ENCODE data around the gene VWF. TPM values are rescaled to one million over a fixed set of nuclear protein-coding genes. Genes with fewer than 3 reads are reported as not detected.

Gene VWF
- total RNA-seq, 2 donors from 2014 or later = 248 to 476 TPM

DNA sequence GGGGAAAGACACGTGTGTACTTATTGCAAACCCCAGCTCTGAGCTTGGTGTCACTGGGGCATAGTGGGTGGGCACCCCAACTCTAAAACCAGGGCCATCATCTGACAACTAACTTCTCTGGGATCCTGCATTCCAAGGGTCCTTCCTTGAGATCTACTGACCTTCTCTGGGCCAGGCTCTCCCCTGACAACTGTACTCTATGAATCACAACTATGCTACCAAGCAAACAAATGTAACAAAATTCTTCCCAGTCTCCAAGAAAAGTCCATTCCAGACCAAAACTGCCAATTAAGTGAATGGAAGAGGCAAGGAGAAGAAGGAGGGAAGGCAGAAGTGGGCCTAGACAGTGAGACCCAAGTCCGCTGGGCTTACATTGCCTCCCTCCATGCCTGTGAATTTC, 38.2 kb downstream of the VWF start:
- H3K27ac Mint-ChIP-seq = no peak overlapping the region
- H3K4me3 Mint-ChIP-seq = no peak overlapping the region
- no peaks in the 10 kb centered on the region for H3K9me3 ChIP-seq (ENCODE audit: control insufficient read depth, low read length)
- TF ChIP-seq, protein P1, sequence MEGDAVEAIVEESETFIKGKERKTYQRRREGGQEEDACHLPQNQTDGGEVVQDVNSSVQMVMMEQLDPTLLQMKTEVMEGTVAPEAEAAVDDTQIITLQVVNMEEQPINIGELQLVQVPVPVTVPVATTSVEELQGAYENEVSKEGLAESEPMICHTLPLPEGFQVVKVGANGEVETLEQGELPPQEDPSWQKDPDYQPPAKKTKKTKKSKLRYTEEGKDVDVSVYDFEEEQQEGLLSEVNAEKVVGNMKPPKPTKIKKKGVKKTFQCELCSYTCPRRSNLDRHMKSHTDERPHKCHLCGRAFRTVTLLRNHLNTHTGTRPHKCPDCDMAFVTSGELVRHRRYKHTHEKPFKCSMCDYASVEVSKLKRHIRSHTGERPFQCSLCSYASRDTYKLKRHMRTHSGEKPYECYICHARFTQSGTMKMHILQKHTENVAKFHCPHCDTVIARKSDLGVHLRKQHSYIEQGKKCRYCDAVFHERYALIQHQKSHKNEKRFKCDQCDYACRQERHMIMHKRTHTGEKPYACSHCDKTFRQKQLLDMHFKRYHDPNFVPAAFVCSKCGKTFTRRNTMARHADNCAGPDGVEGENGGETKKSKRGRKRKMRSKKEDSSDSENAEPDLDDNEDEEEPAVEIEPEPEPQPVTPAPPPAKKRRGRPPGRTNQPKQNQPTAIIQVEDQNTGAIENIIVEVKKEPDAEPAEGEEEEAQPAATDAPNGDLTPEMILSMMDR (conservative IDR thresholded peaks at IDR 0.05) = no peak
- H3K27me3 Mint-ChIP-seq (ENCODE audit: insufficient read depth) = no peaks in the 10 kb centered on the region
- DNase-seq = peak; percentile 44
- peaks cover 10% of the 10 kb centered on the region for H3K36me3 ChIP-seq (ENCODE audit: control insufficient read depth, insufficient read depth, low read length)
- no peaks in the 10 kb centered on the region for H3K9me3 Mint-ChIP-seq
- no peak overlapping the region for H3K27ac ChIP-seq (ENCODE audit: low read depth, low read length)
- H3K27me3 ChIP-seq (ENCODE audit: control insufficient read depth, insufficient read depth, low read length, poor library complexity, severe bottlenecking) = no peaks in the 10 kb centered on the region
- H3K4me3 ChIP-seq (ENCODE audit: low read length) = no peak overlapping the region
- 91 to 94% methylated on average over 2 of the region's 2 CpGs for WGBS, 2 experiments (ENCODE audit: insufficient coverage in 1 of 2, insufficient read length in 1 of 2)
- no peak overlapping the region for H3K9ac ChIP-seq (ENCODE audit: extremely low read depth, low read length, poor library complexity, severe bottlenecking)
- peaks cover 46% of the 10 kb centered on the region for H3K4me1 Mint-ChIP-seq
- peaks cover 23% of the 10 kb centered on the region for H3K4me1 ChIP-seq (ENCODE audit: control insufficient read depth, insufficient read depth, low read length)
- peaks cover 71% of the 10 kb centered on the region for H3K36me3 Mint-ChIP-seq (ENCODE audit: low read depth)

DNA sequence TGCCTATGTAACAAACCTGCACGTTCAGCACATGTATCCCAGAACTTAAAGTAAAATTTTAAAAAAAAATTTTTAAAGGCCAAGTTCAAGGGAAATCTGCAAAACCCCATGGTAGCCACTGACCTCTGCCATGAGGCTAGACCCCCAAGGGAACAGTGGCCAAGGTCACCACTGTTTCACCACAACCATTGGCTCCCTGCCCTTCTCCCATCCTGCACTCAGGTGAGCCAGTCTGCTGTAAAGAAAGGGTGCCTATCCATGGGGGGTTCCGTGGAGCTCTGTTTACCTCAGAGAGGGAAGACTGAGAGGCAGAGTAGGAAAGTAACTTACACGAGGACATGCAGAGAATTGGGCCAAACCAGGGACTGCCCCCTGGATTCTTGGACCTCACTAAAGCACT, 38.6 kb downstream of the VWF start:
- peaks cover 71% of the 10 kb centered on the region for H3K36me3 Mint-ChIP-seq (ENCODE audit: low read depth)
- WGBS, 2 experiments (ENCODE audit: insufficient coverage in 1 of 2, insufficient read length in 1 of 2) = 92 to 96% methylated on average over 3 of the region's 3 CpGs
- DNase-seq = no peak
- Histone ChIP-seq H3K4me3 (ENCODE audit: low read length) (no peak overlapping the region), H3K36me3 (ENCODE audit: control insufficient read depth, insufficient read depth, low read length) (peaks cover 10% of the 10 kb centered on the region), H3K27ac (ENCODE audit: low read depth, low read length) (no peak overlapping the region), H3K9ac (ENCODE audit: extremely low read depth, low read length, poor library complexity, severe bottlenecking) (no peak overlapping the region), H3K27me3 (ENCODE audit: control insufficient read depth, insufficient read depth, low read length, poor library complexity, severe bottlenecking) (no peaks in the 10 kb centered on the region), H3K4me1 (ENCODE audit: control insufficient read depth, insufficient read depth, low read length) (peaks cover 23% of the 10 kb centered on the region), H3K9me3 (ENCODE audit: control insufficient read depth, low read length) (no peaks in the 10 kb centered on the region)
- H3K4me1 Mint-ChIP-seq = peaks cover 46% of the 10 kb centered on the region
- no peak overlapping the region for H3K4me3 Mint-ChIP-seq
- no peak overlapping the region for H3K27ac Mint-ChIP-seq
- TF ChIP-seq, protein P1 (conservative IDR thresholded peaks at IDR 0.05) = no peak
- no peaks in the 10 kb centered on the region for H3K9me3 Mint-ChIP-seq
- H3K27me3 Mint-ChIP-seq (ENCODE audit: insufficient read depth) = no peaks in the 10 kb centered on the region

DNA sequence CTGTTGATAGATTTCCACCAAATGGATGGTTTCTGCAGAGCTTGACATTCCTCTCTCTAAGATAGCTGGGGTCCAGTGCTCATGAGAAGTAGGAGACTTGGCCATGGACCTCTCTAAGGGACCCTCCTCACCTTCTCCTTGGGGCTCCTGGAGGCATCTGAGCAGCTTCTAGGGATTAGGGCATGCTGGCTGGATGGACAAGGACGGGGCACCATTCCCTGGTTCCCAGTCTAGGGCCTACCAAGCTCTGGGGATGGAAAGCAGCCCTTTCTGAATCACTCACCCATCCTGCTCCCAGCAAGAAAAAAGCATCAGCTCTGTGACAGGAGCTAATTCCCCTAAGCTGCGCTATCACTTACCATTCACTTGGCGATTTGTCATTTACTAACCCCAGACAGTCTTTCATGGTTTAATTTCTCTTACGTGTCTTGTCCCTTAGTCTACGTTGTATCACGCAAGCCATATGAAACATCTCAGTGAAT, 39.5 kb downstream of the VWF start:
- Histone ChIP-seq H3K4me3 (ENCODE audit: low read length) (no peak overlapping the region), H3K27me3 (ENCODE audit: control insufficient read depth, insufficient read depth, low read length, poor library complexity, severe bottlenecking) (no peaks in the 10 kb centered on the region), H3K27ac (ENCODE audit: low read depth, low read length) (peak overlapping the region; percentile 96), H3K36me3 (ENCODE audit: control insufficient read depth, insufficient read depth, low read length) (peaks cover 10% of the 10 kb centered on the region), H3K4me1 (ENCODE audit: control insufficient read depth, insufficient read depth, low read length) (peaks cover 23% of the 10 kb centered on the region), H3K9me3 (ENCODE audit: control insufficient read depth, low read length) (no peaks in the 10 kb centered on the region), H3K9ac (ENCODE audit: extremely low read depth, low read length, poor library complexity, severe bottlenecking) (peak overlapping the region; percentile 70)
- H3K36me3 Mint-ChIP-seq (ENCODE audit: low read depth) = peaks cover 71% of the 10 kb centered on the region
- TF ChIP-seq, protein P1 (conservative IDR thresholded peaks at IDR 0.05) = no peak
- no peaks in the 10 kb centered on the region for H3K27me3 Mint-ChIP-seq (ENCODE audit: insufficient read depth)
- H3K27ac Mint-ChIP-seq = peak overlapping the region; percentile 94
- H3K4me1 Mint-ChIP-seq = peaks cover 46% of the 10 kb centered on the region
- 95 to 98% methylated on average over 6 of the region's 6 CpGs for WGBS, 2 experiments (ENCODE audit: insufficient coverage in 1 of 2, insufficient read length in 1 of 2)
- no peaks in the 10 kb centered on the region for H3K9me3 Mint-ChIP-seq
- DNase-seq = no peak
- H3K4me3 Mint-ChIP-seq = no peak overlapping the region
